ENCODE results near the gene FBLN1.

FBLN1 gene

GRCh38 chr22:45531441-45532234 is 29.0 kb downstream of the FBLN1 start:
- Histone ChIP-seq H3K9me3 (ENCODE audit: insufficient read depth, low read depth, low read length) (peaks cover 1% of the 10 kb centered on the region), H3K79me2 (ENCODE audit: control insufficient read depth, insufficient read depth, low read length, poor library complexity) (no peaks in the 10 kb centered on the region), H2BK12ac (ENCODE audit: low read length) (no peak overlapping the region), H3K27me3 (ENCODE audit: insufficient read depth, low read length) (no peaks in the 10 kb centered on the region), H3K27ac (ENCODE audit: low read depth, low read length) (no peak overlapping the region), H3K23ac (ENCODE audit: low read length) (no peak overlapping the region), H3K36me3 (ENCODE audit: control insufficient read depth in 1 of 2, insufficient read depth in 2 of 2, low read length in 2 of 2) (peaks cover 79 to 87% of the 10 kb centered on the region in 2 experiments), H3K18ac (ENCODE audit: low read length) (no peak overlapping the region), H2AFZ (ENCODE audit: insufficient read depth, low read length, poor library complexity) (no peak overlapping the region), H2BK5ac (ENCODE audit: low read depth, low read length, poor library complexity) (no peak overlapping the region), H3K9ac (ENCODE audit: low read length) (no peak overlapping the region), H4K91ac (ENCODE audit: low read depth, low read length) (no peak overlapping the region), H2BK120ac (ENCODE audit: insufficient read depth, low read length, poor library complexity) (no peak overlapping the region), H3K14ac (ENCODE audit: low read length) (no peak overlapping the region), H3K4me2 (ENCODE audit: low read length) (no peak overlapping the region), H3K4ac (ENCODE audit: low read depth, low read length) (no peak overlapping the region), H4K8ac (ENCODE audit: low read depth, low read length) (no peak overlapping the region), H3K79me1 (ENCODE audit: low read length) (no peaks in the 10 kb centered on the region), H3K4me3 (ENCODE audit: low read depth, low read length) (no peak overlapping the region), H2AK5ac (ENCODE audit: low read length) (no peak overlapping the region), H3K4me1 (ENCODE audit: control insufficient read depth in 1 of 2, insufficient read depth in 2 of 2, low read length in 2 of 2) (no peaks in the 10 kb centered on the region), H4K12ac (ENCODE audit: low read depth, low read length) (no peak overlapping the region)
- no CpG with 5 or more reads among the region's 9 CpGs for WGBS (ENCODE audit: extremely low coverage, insufficient coverage, insufficient read length)
- DNase-seq, result no peak

- no peak overlapping the region for H4K12ac ChIP-seq (ENCODE audit: low read depth, low read length)
- no CpG with 5 or more reads among the region's 3 CpGs for WGBS (ENCODE audit: extremely low coverage, insufficient coverage, insufficient read length)
- no peak overlapping the region for H3K27ac ChIP-seq (ENCODE audit: low read depth, low read length)
- no peak overlapping the region for H3K14ac ChIP-seq (ENCODE audit: low read length)
- H3K79me1 ChIP-seq (ENCODE audit: low read length), result no peaks in the 10 kb centered on the region
- H3K36me3 ChIP-seq (ENCODE audit: control insufficient read depth in 1 of 2, insufficient read depth in 2 of 2, low read length in 2 of 2), result peaks cover 77 to 87% of the 10 kb centered on the region in 2 experiments
- H2BK5ac ChIP-seq (ENCODE audit: low read depth, low read length, poor library complexity), result no peak overlapping the region
- no peaks in the 10 kb centered on the region for H3K79me2 ChIP-seq (ENCODE audit: control insufficient read depth, insufficient read depth, low read length, poor library complexity)
- no peak overlapping the region for H3K4me2 ChIP-seq (ENCODE audit: low read length)
- no peak overlapping the region for H3K9ac ChIP-seq (ENCODE audit: low read length)
- H2BK120ac ChIP-seq (ENCODE audit: insufficient read depth, low read length, poor library complexity), result no peak overlapping the region
- H4K8ac ChIP-seq (ENCODE audit: low read depth, low read length), result no peak overlapping the region
- no peak overlapping the region for H3K4ac ChIP-seq (ENCODE audit: low read depth, low read length)
- H3K4me3 ChIP-seq (ENCODE audit: low read depth, low read length), result no peak overlapping the region
- peaks cover 1% of the 10 kb centered on the region for H3K9me3 ChIP-seq (ENCODE audit: insufficient read depth, low read depth, low read length)
- no peaks in the 10 kb centered on the region for H3K4me1 ChIP-seq (ENCODE audit: control insufficient read depth in 1 of 2, insufficient read depth in 2 of 2, low read length in 2 of 2)
- H3K27me3 ChIP-seq (ENCODE audit: insufficient read depth, low read length), result no peaks in the 10 kb centered on the region
- H2AK5ac ChIP-seq (ENCODE audit: low read length), result no peak overlapping the region
- no peak overlapping the region for H2AFZ ChIP-seq (ENCODE audit: insufficient read depth, low read length, poor library complexity)
- H4K91ac ChIP-seq (ENCODE audit: low read depth, low read length), result no peak overlapping the region
- H2BK12ac ChIP-seq (ENCODE audit: low read length), result no peak overlapping the region
- DNase-seq, result no peak
- H3K23ac ChIP-seq (ENCODE audit: low read length), result no peak overlapping the region
- no peak overlapping the region for H3K18ac ChIP-seq (ENCODE audit: low read length)
Measured at GRCh38 chr22:45532235-45532631, 29.6 kb downstream of the FBLN1 start.

DNA sequence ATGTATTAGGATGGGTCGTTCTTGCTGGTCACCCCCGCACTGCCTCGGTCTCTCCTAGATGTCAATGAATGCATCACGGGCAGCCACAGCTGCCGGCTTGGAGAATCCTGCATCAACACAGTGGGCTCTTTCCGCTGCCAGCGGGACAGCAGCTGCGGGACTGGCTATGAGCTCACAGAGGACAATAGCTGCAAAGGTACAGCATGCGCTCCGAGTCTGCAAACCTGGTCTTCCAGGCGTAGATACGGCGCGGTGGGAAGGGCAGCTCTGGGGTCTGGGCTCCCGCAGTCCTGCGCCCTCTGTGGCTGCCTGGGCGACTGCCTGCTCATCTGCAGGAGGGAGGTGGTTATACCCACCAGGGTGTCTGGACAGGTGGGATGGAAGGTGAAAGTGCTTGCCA is 31.0 kb downstream of the FBLN1 start:
- H2AK5ac ChIP-seq (ENCODE audit: low read length), result no peak overlapping the region
- H3K23ac ChIP-seq (ENCODE audit: low read length), result no peak overlapping the region
- H3K79me1 ChIP-seq (ENCODE audit: low read length), result peaks cover 2% of the 10 kb centered on the region
- DNase-seq, result no peak
- H2BK120ac ChIP-seq (ENCODE audit: insufficient read depth, low read length, poor library complexity), result no peak overlapping the region
- peaks cover 77 to 84% of the 10 kb centered on the region in 2 experiments for H3K36me3 ChIP-seq (ENCODE audit: control insufficient read depth in 1 of 2, insufficient read depth in 2 of 2, low read length in 2 of 2)
- no peak overlapping the region for H3K14ac ChIP-seq (ENCODE audit: low read length)
- peak overlapping the region; percentile 29 for H3K18ac ChIP-seq (ENCODE audit: low read length)
- H3K79me2 ChIP-seq (ENCODE audit: control insufficient read depth, insufficient read depth, low read length, poor library complexity), result no peaks in the 10 kb centered on the region
- H3K4me3 ChIP-seq (ENCODE audit: low read depth, low read length), result no peak overlapping the region
- H2BK5ac ChIP-seq (ENCODE audit: low read depth, low read length, poor library complexity), result no peak overlapping the region
- H4K12ac ChIP-seq (ENCODE audit: low read depth, low read length), result no peak overlapping the region
- H4K8ac ChIP-seq (ENCODE audit: low read depth, low read length), result no peak overlapping the region
- no peak overlapping the region for H2AFZ ChIP-seq (ENCODE audit: insufficient read depth, low read length, poor library complexity)
- no peak overlapping the region for H4K91ac ChIP-seq (ENCODE audit: low read depth, low read length)
- no CpG with 5 or more reads among the region's 17 CpGs for WGBS (ENCODE audit: extremely low coverage, insufficient coverage, insufficient read length)
- H3K9ac ChIP-seq (ENCODE audit: low read length), result no peak overlapping the region
- H3K9me3 ChIP-seq (ENCODE audit: insufficient read depth, low read depth, low read length), result peaks cover 1% of the 10 kb centered on the region
- no peaks in the 10 kb centered on the region for H3K4me1 ChIP-seq (ENCODE audit: control insufficient read depth in 1 of 2, insufficient read depth in 2 of 2, low read length in 2 of 2)
- H3K4ac ChIP-seq (ENCODE audit: low read depth, low read length), result no peak overlapping the region
- no peaks in the 10 kb centered on the region for H3K27me3 ChIP-seq (ENCODE audit: insufficient read depth, low read length)
- H2BK12ac ChIP-seq (ENCODE audit: low read length), result no peak overlapping the region
- H3K4me2 ChIP-seq (ENCODE audit: low read length), result no peak overlapping the region
- no peak overlapping the region for H3K27ac ChIP-seq (ENCODE audit: low read depth, low read length)

DNA sequence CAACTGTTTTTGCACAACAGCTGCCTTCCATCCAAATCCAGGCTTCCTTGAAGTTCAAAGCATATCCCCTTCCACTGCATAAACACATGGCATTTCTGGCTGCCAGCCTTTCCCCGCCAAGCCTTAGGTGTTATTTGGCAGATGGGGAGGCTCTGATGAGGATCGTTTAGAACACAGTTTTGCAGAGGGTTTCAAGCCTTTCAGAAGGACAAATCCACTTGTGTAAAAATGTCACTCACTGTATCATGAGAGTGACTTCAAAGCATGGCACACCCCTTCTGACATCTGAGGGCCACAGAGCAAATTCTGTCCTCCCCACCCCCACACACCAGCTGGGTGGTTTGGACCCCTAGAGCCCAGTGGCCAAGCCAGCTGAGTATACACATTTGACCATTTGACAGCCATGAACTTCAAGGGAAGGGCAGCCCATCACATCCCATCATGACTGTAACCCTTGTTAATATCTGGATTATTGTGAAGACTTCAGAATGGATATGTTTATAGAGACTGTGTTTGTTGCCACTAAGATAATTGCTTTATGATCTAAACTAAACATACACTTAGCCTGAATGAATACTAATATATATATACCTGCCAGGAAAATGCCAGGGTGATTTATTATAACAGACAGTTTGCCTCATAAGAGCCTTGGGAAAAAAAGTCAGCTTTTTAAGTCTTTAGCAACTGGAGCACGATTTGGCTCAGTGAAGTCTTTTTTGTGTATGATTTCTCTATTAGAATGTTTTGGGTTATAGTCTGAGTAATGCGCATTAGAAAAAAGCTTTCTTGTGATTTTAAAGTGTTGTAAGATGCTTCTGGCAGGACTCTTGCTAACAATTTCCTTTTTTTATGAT is 31.9 kb downstream of the FBLN1 start:
- Histone ChIP-seq H3K4ac (ENCODE audit: low read depth, low read length) (no peak overlapping the region), H3K23ac (ENCODE audit: low read length) (no peak overlapping the region), H3K9ac (ENCODE audit: low read length) (no peak overlapping the region), H2AFZ (ENCODE audit: insufficient read depth, low read length, poor library complexity) (no peak overlapping the region), H2BK5ac (ENCODE audit: low read depth, low read length, poor library complexity) (no peak overlapping the region), H3K36me3 (ENCODE audit: control insufficient read depth in 1 of 2, insufficient read depth in 2 of 2, low read length in 2 of 2) (peaks cover 75 to 83% of the 10 kb centered on the region in 2 experiments), H3K14ac (ENCODE audit: low read length) (no peak overlapping the region), H3K27ac (ENCODE audit: low read depth, low read length) (no peak overlapping the region), H2BK12ac (ENCODE audit: low read length) (no peak overlapping the region), H4K12ac (ENCODE audit: low read depth, low read length) (no peak overlapping the region), H4K91ac (ENCODE audit: low read depth, low read length) (no peak overlapping the region), H3K4me2 (ENCODE audit: low read length) (no peak overlapping the region), H3K79me1 (ENCODE audit: low read length) (peaks cover 2% of the 10 kb centered on the region), H3K18ac (ENCODE audit: low read length) (peak overlapping the region; percentile 44), H2BK120ac (ENCODE audit: insufficient read depth, low read length, poor library complexity) (no peak overlapping the region), H4K8ac (ENCODE audit: low read depth, low read length) (no peak overlapping the region), H3K27me3 (ENCODE audit: insufficient read depth, low read length) (no peaks in the 10 kb centered on the region), H3K4me3 (ENCODE audit: low read depth, low read length) (no peak overlapping the region), H3K4me1 (ENCODE audit: control insufficient read depth in 1 of 2, insufficient read depth in 2 of 2, low read length in 2 of 2) (no peaks in the 10 kb centered on the region), H3K9me3 (ENCODE audit: insufficient read depth, low read depth, low read length) (peaks cover 1% of the 10 kb centered on the region), H3K79me2 (ENCODE audit: control insufficient read depth, insufficient read depth, low read length, poor library complexity) (no peaks in the 10 kb centered on the region), H2AK5ac (ENCODE audit: low read length) (no peak overlapping the region)
- WGBS (ENCODE audit: extremely low coverage, insufficient coverage, insufficient read length), result no CpG with 5 or more reads among the region's 4 CpGs
- no peak for DNase-seq

Data from trophoblast cell (in vitro differentiated cells and primary cell).